Measurements from ENCODE around the gene LRRC1. TPM values are rescaled to one million over a fixed set of nuclear protein-coding genes. Genes with fewer than 3 reads are reported as not detected.

The LRRC1 gene
- total RNA-seq, 1 experiment from 2014 or later: 10.3 TPM

DNA sequence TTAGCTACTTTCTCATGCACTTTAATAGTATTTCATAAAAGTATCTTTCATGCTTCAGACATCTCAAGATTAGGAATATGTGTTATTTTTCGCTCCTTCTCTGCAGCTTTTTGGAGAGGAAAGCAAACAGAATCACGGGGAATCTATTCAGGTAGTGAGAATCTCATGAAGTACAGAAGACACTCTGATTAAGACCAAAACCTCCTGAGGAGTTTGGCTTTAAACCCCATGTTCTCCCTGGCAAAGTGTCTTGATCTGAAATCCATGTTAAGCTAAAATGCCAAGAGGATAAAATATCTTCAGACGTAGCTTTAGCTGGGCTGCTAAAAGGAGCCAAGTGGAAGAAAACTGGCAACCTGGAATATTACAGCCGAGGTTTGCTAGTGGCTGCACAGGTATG, 149.3 kb downstream of the LRRC1 start:
- Histone ChIP-seq H2BK12ac (ENCODE audit: insufficient read length, low read depth, low read length) (no peak overlapping the region), H3K56ac (ENCODE audit: insufficient read length, low read depth, low read length) (no peak overlapping the region), H3K4ac (ENCODE audit: low read depth, low read length) (no peak overlapping the region), H4K8ac (replicated peaks; ENCODE audit: insufficient read length, low read depth, low read length) (no peak overlapping the region), H2AK5ac (ENCODE audit: insufficient read length, low read length) (no peak overlapping the region), H3K23ac (ENCODE audit: insufficient read length, low read depth, low read length) (no peak overlapping the region), H2AFZ (ENCODE audit: low read length) (no peak overlapping the region), H4K91ac (ENCODE audit: insufficient read length, low read depth, low read length) (no peak overlapping the region), H2BK120ac (ENCODE audit: low read depth, low read length, poor library complexity, severe bottlenecking) (no peak overlapping the region), H4K20me1 (ENCODE audit: control insufficient read depth, insufficient read depth, insufficient read length) (no peaks in the 10 kb centered on the region), H3K79me2 (ENCODE audit: insufficient read depth, low read length) (no peaks in the 10 kb centered on the region), H3K27me3 (ENCODE audit: insufficient read depth, low read length) (no peaks in the 10 kb centered on the region), H2BK20ac (ENCODE audit: low read depth, low read length, poor library complexity, severe bottlenecking) (no peak overlapping the region), H3K4me1 (ENCODE audit: insufficient read depth, low read length) (no peaks in the 10 kb centered on the region), H3K27ac (ENCODE audit: insufficient read length, low read depth, low read length) (no peak overlapping the region), H3T11ph (ENCODE audit: low read length) (no peak overlapping the region), H3K9ac (ENCODE audit: extremely low read depth, insufficient read length, low read length) (no peak overlapping the region), H3K4me2 (ENCODE audit: insufficient read depth, insufficient read length, low read length) (no peak overlapping the region), H4K5ac (ENCODE audit: insufficient read length, low read depth, low read length) (no peak overlapping the region), H3K9me3 (ENCODE audit: control insufficient read depth, low read depth, low read length) (no peaks in the 10 kb centered on the region), H3K18ac (ENCODE audit: insufficient read length, low read depth, low read length) (no peak overlapping the region), H3K23me2 (ENCODE audit: insufficient read length, low read depth, low read length, poor library complexity, severe bottlenecking) (no peaks in the 10 kb centered on the region), H3K79me1 (ENCODE audit: insufficient read depth, low read depth, low read length, poor library complexity, severe bottlenecking) (no peaks in the 10 kb centered on the region), H2BK5ac (ENCODE audit: insufficient read length, low read length) (no peak overlapping the region), H2BK15ac (ENCODE audit: low read depth, low read length) (no peak overlapping the region), H3K14ac (ENCODE audit: insufficient read depth, low read length) (no peak overlapping the region)
- Mint-ChIP-seq H3K4me3 (no peak overlapping the region), H3K27ac (no peak overlapping the region; a peak in 1 of 7 replicates), H3K4me1 (peaks cover 0 to 2% of the 10 kb centered on the region in 2 experiments; a peak in 2 of 4 replicates), H3K9me3 (peaks cover 9 to 14% of the 10 kb centered on the region in 2 experiments), H3K27me3 (ENCODE audit: low read depth) (no peaks in the 10 kb centered on the region), H3K36me3 (ENCODE audit: insufficient read depth in 1 of 3, low read depth in 3 of 3) (no peaks in the 10 kb centered on the region; a peak in 1 of 7 replicates)
- TF ChIP-seq, protein P1, sequence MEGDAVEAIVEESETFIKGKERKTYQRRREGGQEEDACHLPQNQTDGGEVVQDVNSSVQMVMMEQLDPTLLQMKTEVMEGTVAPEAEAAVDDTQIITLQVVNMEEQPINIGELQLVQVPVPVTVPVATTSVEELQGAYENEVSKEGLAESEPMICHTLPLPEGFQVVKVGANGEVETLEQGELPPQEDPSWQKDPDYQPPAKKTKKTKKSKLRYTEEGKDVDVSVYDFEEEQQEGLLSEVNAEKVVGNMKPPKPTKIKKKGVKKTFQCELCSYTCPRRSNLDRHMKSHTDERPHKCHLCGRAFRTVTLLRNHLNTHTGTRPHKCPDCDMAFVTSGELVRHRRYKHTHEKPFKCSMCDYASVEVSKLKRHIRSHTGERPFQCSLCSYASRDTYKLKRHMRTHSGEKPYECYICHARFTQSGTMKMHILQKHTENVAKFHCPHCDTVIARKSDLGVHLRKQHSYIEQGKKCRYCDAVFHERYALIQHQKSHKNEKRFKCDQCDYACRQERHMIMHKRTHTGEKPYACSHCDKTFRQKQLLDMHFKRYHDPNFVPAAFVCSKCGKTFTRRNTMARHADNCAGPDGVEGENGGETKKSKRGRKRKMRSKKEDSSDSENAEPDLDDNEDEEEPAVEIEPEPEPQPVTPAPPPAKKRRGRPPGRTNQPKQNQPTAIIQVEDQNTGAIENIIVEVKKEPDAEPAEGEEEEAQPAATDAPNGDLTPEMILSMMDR (conservative IDR thresholded peaks at IDR 0.05): no peak
- DNase-seq: no peak
- WGBS (ENCODE audit: extremely low coverage, insufficient read length, low lambda C conversion rate): no CpG with 5 or more reads among the region's 4 CpGs

Measured in H9 (cell line).